Lung (tissue), 12 donors: ENCODE results near the gene TRPM2. TPM values are rescaled to one million over a fixed set of nuclear protein-coding genes. Genes with fewer than 3 reads are reported as not detected.

ENCODE experiments used
- ATAC-seq: fragments of 200-7000 bp; cut with Tn5 transposase; one replicate; pipeline ENCODE4 v1.9.1; 2020; ENCODE audit warnings: moderate number of reproducible peaks; ENCODE audit not compliant: insufficient read depth, low FRiP score
- DNase-seq, 3 donors: peaks; one replicate each; pipeline ENCODE4 v3.0.0-alpha.2; 2013 to 2017
- H3K27ac ChIP-seq, 2 donors: one replicate each; pipeline ENCODE4 v1.5.1; 2013; ENCODE audit warnings: mild to moderate bottlenecking in 2 of 2, moderate library complexity in 2 of 2, control low read depth in 1 of 2, inconsistent platforms in 1 of 2, low read depth in 1 of 2, low read length in 1 of 2
- H3K27me3 ChIP-seq, 3 donors: one replicate each; pipeline ENCODE4 v1.5.1; 2013; ENCODE audit warnings: low read length in 2 of 3; ENCODE audit not compliant: control insufficient read depth in 3 of 3, insufficient read depth in 3 of 3
- H3K36me3 ChIP-seq, 4 donors: one replicate each; pipeline ENCODE4 v1.5.1; 2013; ENCODE audit warnings: low read length in 4 of 4, mild to moderate bottlenecking in 1 of 4, moderate library complexity in 1 of 4; ENCODE audit not compliant: control insufficient read depth in 4 of 4, insufficient read depth in 4 of 4
- H3K4me1 ChIP-seq, 5 donors: one replicate each; pipeline ENCODE4 v1.5.1; 2013; ENCODE audit warnings: low read length in 5 of 5, mild to moderate bottlenecking in 2 of 5, moderate library complexity in 1 of 5; ENCODE audit not compliant: control insufficient read depth in 5 of 5, insufficient read depth in 5 of 5
- H3K4me3 ChIP-seq: one replicate; pipeline ENCODE4 v1.5.1; 2013; ENCODE audit warnings: mild to moderate bottlenecking, control low read depth, moderate library complexity
- H3K9ac ChIP-seq, 2 donors: one replicate each; pipeline ENCODE4 v1.5.1; 2013; ENCODE audit warnings: low read length in 2 of 2, control low read depth in 1 of 2; ENCODE audit not compliant: insufficient read depth in 1 of 2
- H3K9me3 ChIP-seq, 4 donors: one replicate each; pipeline ENCODE4 v1.5.1; 2013; ENCODE audit warnings: low read length in 3 of 4, mild to moderate bottlenecking in 1 of 4, moderate library complexity in 1 of 4; ENCODE audit not compliant: control insufficient read depth in 4 of 4, insufficient read depth in 3 of 4
- CTCF ChIP-seq: IDR thresholded peaks from 2 replicates; pipeline ENCODE4 v1.5.1; 2012; ENCODE audit warnings: mild to moderate bottlenecking; ENCODE audit errors: control extremely low read depth, extremely low read depth
- WGBS, 2 donors: extraction: QIAGEN DNeasy Blood & Tissue Kit; methylation state at CpG; one replicate each; pipeline ENCODE4 v1.1.7; 2013; 5-methylcytosine and 5-hydroxymethylcytosine counted together
- polyA plus RNA-seq, 2 donors: library from polyadenylated mRNA; stranded (reverse); fragments of 200-250 nt; gene quantifications; one replicate each; pipeline ENCODE4 v1.2.1, GENCODE V29; 2013
- total RNA-seq, 2 donors: library from RNA; depleted of rRNA in 1 of 2; stranded (reverse); fragments of >200 nt in 1 of 2; gene quantifications; one replicate each; pipeline ENCODE4 v1.2.1, GENCODE V29; 2014 to 2021
- donor health status: control.
- donor health status: control.
- donor health status: Bipolar disorder and iron deficiency.
- donor health status: healthy.
- donor health status: DM: yes; HTN: yes; CAD: no.

The TRPM2 gene
- total and polyA plus RNA-seq, 4 donors, result 5.9 to 26.2 (median 10.3) TPM

- Histone ChIP-seq H3K27ac (no peak overlapping the region), H3K9ac (no peak overlapping the region), H3K27me3 (no peaks in the 10 kb centered on the region), H3K9me3 (peaks cover 0 to 2% (median 0%) of the 10 kb centered on the region in 4 donors), H3K36me3 (peaks cover 0 to 44% (median 5%) of the 10 kb centered on the region in 4 donors), H3K4me3 (no peak overlapping the region), H3K4me1 (peaks cover 0 to 21% (median 4%) of the 10 kb centered on the region in 5 donors)
- DNase-seq (no peak), ATAC-seq (no peak)
- TF ChIP-seq CTCF, result no peak
- 97% methylated on average over 22 of the region's 22 CpGs for WGBS, 2 donors
Observed at GRCh38 chr21:44332965-44333364, 20.5 kb upstream of the TRPM2 start.

- Histone ChIP-seq H3K9ac (no peak overlapping the region), H3K9me3 (peaks cover 0 to 2% (median 0%) of the 10 kb centered on the region in 4 donors), H3K27me3 (no peaks in the 10 kb centered on the region), H3K36me3 (peaks cover 0 to 44% (median 5%) of the 10 kb centered on the region in 4 donors), H3K4me1 (peaks cover 0 to 26% (median 8%) of the 10 kb centered on the region in 5 donors), H3K27ac (no peak overlapping the region), H3K4me3 (no peak overlapping the region)
- 89% methylated on average over 45 of the region's 45 CpGs for WGBS, 2 donors
- ATAC-seq, result no peak
- TF ChIP-seq CTCF, result no peak
- peak; percentile 52 to 72 (median 58) for DNase-seq
Observed at GRCh38 chr21:44333509-44334328, 19.7 kb upstream of the TRPM2 start.

GRCh38 chr21:44334329-44335030, 18.9 kb upstream of the TRPM2 start:
- WGBS, 2 donors, result 91% methylated on average over 21 to 26 of the region's 26 CpGs
- H3K27ac ChIP-seq, result no peak overlapping the region
- no peak overlapping the region for H3K4me3 ChIP-seq
- H3K9me3 ChIP-seq, result peaks cover 0 to 2% (median 0%) of the 10 kb centered on the region in 4 donors
- peaks cover 0 to 41% (median 5%) of the 10 kb centered on the region in 4 donors for H3K36me3 ChIP-seq
- H3K27me3 ChIP-seq, result no peaks in the 10 kb centered on the region
- H3K4me1 ChIP-seq, result peaks cover 0 to 26% (median 8%) of the 10 kb centered on the region in 5 donors
- no peak for DNase-seq
- TF ChIP-seq CTCF, result no peak
- no peak overlapping the region for H3K9ac ChIP-seq
- ATAC-seq, result no peak
